ENCODE results near the gene DOK6.
"Not testable (repeated sequence)": the region's sequence is repeated elsewhere in the genome, so short reads cannot be mapped to it uniquely, and the experiment has no call there.

The DOK6 gene

DNA sequence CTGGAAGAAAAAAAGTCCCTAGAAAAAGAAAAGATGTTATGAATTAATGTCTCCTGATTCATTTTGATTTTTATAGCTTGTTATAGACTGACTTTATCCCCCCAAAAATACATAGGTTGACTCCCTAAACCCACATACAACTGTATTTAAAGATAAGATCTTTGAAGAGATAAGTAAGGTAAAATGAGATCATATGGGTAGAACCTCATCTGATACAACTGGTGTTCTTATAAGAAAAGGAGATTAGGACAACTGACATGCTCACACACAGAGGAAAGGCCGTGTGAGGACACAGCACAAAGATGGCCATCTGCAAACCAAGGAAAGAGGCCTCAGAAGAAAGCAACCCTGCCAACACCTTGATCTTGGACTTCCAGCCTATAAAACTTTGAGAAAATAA lies 429.5 kb downstream of the DOK6 start:
- no peaks in the 10 kb centered on the region for H3K27me3 Mint-ChIP-seq
- no peak overlapping the region for H3K27ac Mint-ChIP-seq (ENCODE audit: low read depth)
- H3K4me1 Mint-ChIP-seq = no peaks in the 10 kb centered on the region
- no peak for DNase-seq (ENCODE audit: low spot score in 2 of 2)
- peaks cover 5% of the 10 kb centered on the region for H3K36me3 Mint-ChIP-seq (ENCODE audit: insufficient read depth)
- H3K4me3 Mint-ChIP-seq = no peak overlapping the region
- no peak for ATAC-seq (replicated peaks; ENCODE audit: extremely low read depth, poor library complexity, severe bottlenecking)
- no peaks in the 10 kb centered on the region for H3K9me3 Mint-ChIP-seq

DNA sequence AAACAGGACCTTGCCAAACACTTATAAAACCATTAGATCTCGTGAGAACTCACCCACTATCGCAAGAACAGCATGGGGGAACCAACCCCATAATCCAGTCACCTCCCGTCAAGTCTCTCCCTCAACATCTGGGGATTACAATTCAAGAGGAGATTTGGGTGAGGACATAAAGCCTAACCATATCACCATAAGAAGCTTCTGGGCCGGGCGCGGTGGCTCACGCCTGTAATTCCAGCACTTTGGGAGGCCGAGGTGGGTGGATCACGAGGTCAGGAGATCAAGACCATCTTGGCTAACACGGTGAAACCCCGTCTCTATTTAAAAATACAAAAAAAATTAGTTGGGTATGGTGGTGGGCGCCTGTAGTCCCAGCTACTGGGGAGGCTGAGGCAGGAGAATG lies 434.3 kb downstream of the DOK6 start:
- H3K9me3 Mint-ChIP-seq; H3K27me3 Mint-ChIP-seq; H3K4me3 Mint-ChIP-seq; ATAC-seq (replicated peaks; ENCODE audit: extremely low read depth, poor library complexity, severe bottlenecking); H3K27ac Mint-ChIP-seq (ENCODE audit: low read depth); DNase-seq (ENCODE audit: low spot score in 2 of 2); H3K4me1 Mint-ChIP-seq; H3K36me3 Mint-ChIP-seq (ENCODE audit: insufficient read depth): not testable (repeated sequence)

DNA sequence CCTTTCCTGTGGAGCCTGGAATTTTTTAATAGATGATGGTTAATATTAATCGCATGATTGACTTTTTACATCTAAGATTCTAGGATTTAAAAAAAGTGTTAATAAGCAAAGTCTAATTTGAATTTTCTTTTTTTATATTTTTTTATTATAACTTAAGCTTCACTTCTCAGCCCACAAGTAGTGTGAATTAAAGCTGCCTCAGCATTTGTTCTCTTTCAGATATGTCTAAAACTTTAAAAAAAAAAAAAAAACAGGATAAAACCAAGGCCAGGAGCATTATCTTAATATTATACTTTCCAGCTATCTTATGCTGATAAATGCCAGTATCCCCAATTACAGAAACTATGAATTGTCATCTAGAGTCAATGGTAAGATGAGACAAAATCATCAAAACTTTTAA lies 437.3 kb downstream of the DOK6 start:
- ATAC-seq (replicated peaks; ENCODE audit: extremely low read depth, poor library complexity, severe bottlenecking) (no peak), DNase-seq (ENCODE audit: low spot score in 2 of 2) (no peak)
- H3K9me3 Mint-ChIP-seq = no peaks in the 10 kb centered on the region
- H3K27ac Mint-ChIP-seq (ENCODE audit: low read depth) = no peak overlapping the region
- H3K4me1 Mint-ChIP-seq = no peaks in the 10 kb centered on the region
- no peak overlapping the region for H3K4me3 Mint-ChIP-seq
- H3K36me3 Mint-ChIP-seq (ENCODE audit: insufficient read depth) = peaks cover 5% of the 10 kb centered on the region
- H3K27me3 Mint-ChIP-seq = no peaks in the 10 kb centered on the region

DNA sequence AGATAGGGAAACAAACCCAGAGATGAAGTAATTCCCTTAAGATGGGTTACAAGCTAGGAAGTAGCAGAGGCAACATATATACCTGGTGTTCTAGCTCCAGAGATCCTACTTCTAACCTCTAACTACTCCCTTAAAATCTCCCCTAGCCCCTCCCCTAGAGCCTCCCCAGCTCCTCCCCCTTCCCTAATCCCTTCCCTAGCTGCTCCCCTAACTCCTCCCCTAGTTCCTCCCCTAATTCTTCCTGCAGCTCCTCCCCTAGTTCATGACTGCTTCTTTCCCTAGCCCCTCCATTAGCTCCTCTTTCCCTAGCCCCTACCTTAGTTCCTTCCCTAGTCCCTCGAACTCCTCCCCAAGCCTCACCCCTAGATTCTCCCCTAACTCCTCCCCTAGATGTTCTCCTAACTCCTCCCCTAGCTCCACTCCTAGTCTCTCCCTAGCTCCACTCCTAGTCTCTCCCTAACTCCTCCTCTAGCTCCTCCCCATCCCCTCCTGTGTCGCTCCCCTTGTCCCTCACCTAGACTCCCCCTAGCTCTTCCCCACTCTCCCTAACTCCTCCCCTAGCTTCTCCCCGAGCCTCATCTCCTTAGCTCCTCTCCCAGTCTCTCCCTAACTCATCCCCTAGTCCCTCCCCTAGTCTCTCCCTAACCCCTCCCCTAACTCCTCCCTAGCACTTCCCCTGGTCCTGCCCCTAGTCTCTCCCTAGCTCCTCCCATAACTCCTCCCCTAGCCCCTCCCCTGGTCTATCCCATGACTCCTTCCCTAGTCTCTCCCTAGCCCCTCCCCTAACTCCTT lies 438.1 kb downstream of the DOK6 start:
- no peak for ATAC-seq (replicated peaks; ENCODE audit: extremely low read depth, poor library complexity, severe bottlenecking)
- no peak overlapping the region for H3K27ac Mint-ChIP-seq (ENCODE audit: low read depth)

DNA sequence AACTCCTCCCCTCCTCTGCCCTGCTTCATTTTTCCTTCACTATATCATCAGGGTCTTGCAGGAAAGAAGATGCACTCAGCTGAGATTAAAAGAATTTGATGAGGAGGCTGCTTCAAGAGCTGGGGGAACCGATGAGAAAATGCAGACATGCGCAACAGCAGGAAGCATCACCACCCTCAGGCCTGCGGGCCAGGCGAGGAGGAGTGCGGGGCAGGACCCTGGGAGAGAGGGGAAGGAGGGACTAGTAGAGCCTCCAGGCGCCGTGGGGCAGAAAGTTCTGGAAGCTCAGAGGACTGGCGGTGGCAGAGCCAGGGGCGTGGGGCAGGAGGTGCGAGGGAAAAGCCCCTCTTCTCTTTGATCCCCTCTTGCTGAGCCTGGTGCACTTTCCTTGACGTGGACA lies 438.8 kb downstream of the DOK6 start:
- ATAC-seq (replicated peaks; ENCODE audit: extremely low read depth, poor library complexity, severe bottlenecking) (no peak), DNase-seq (ENCODE audit: low spot score in 2 of 2) (no peak)
- peaks cover 5% of the 10 kb centered on the region for H3K36me3 Mint-ChIP-seq (ENCODE audit: insufficient read depth)
- H3K4me3 Mint-ChIP-seq = no peak overlapping the region
- H3K27me3 Mint-ChIP-seq = no peaks in the 10 kb centered on the region
- H3K4me1 Mint-ChIP-seq = no peaks in the 10 kb centered on the region
- H3K27ac Mint-ChIP-seq (ENCODE audit: low read depth) = no peak overlapping the region
- H3K9me3 Mint-ChIP-seq = no peaks in the 10 kb centered on the region

More for the DNA sequence above, 438.1 kb downstream of the DOK6 start:
- DNase-seq (ENCODE audit: low spot score in 2 of 2) = no peak
- Mint-ChIP-seq H3K36me3 (ENCODE audit: insufficient read depth) (peaks cover 5% of the 10 kb centered on the region), H3K9me3 (no peaks in the 10 kb centered on the region), H3K4me3 (no peak overlapping the region), H3K27me3 (no peaks in the 10 kb centered on the region), H3K4me1 (no peaks in the 10 kb centered on the region)

DNA sequence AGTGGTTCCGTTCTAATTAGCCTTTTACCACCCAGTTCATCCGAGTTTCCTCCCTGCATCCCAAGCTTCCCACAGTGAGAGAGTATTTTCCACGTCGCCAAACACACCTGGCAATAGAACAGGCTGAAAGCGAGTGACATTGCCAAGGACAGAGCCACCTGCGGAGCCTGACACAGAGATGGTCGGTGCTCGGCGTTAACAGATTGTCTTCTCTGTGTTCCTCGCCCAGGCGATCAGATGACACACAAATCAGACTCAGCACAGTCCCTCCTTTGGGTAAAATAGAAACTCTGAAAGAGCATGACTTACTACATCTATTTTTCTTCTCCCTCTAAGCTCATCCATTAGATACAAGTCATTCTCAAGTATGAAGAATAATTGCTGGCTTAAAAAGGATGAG lies 439.3 kb downstream of the DOK6 start:
- no peak for DNase-seq (ENCODE audit: low spot score in 2 of 2)
- ATAC-seq (replicated peaks; ENCODE audit: extremely low read depth, poor library complexity, severe bottlenecking) = no peak
- no peak overlapping the region for H3K27ac Mint-ChIP-seq (ENCODE audit: low read depth)
- no peak overlapping the region for H3K4me3 Mint-ChIP-seq
- H3K36me3 Mint-ChIP-seq (ENCODE audit: insufficient read depth) = peaks cover 2% of the 10 kb centered on the region
- no peaks in the 10 kb centered on the region for H3K9me3 Mint-ChIP-seq
- H3K4me1 Mint-ChIP-seq = no peaks in the 10 kb centered on the region
- H3K27me3 Mint-ChIP-seq = no peaks in the 10 kb centered on the region

DNA sequence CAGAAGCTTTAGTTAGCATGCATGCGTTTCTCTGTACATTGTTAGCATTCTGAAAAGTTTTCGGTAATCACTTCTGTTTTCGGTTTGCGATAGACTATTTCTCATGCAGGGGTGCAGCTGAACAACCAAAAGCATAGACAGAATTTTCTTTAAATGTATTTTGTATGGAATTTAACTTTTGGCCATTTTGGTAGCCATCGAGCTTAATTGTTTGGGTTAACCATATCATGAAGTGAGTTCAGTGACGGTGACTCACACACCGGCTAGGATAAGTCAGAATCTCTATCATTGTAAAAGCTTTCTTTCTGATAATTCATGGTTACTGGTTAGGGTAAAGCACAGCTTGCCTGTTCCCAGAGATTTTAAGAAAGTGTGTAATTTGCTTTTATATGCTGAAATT lies 439.8 kb downstream of the DOK6 start:
- H3K36me3 Mint-ChIP-seq (ENCODE audit: insufficient read depth) = no peaks in the 10 kb centered on the region
- no peak for ATAC-seq (replicated peaks; ENCODE audit: extremely low read depth, poor library complexity, severe bottlenecking)

DNA sequence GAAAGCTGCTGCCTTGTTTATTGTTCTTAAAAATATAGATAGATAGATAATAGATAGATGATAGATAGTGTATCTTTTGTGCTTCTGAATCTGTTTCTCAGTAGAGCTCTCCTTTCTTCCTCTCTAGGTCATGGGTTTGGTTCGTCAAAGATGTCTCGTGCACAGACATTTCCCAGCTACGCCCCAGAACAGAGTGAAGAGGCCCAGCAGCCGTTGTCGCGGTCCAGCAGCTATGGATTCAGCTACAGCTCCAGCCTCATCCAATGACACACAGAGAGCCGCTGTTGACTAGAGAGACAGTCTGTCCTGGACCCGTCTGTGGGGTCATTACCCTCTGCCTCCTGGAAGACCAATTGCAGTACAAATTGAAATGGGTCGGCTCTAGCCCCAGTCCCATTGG lies 440.4 kb downstream of the DOK6 start:
- Mint-ChIP-seq H3K9me3 (no peaks in the 10 kb centered on the region), H3K27ac (ENCODE audit: low read depth) (no peak overlapping the region), H3K27me3 (no peaks in the 10 kb centered on the region), H3K4me1 (no peaks in the 10 kb centered on the region), H3K4me3 (no peak overlapping the region), H3K36me3 (ENCODE audit: insufficient read depth) (no peaks in the 10 kb centered on the region)
- DNase-seq (ENCODE audit: low spot score in 2 of 2) = no peak
- ATAC-seq (replicated peaks; ENCODE audit: extremely low read depth, poor library complexity, severe bottlenecking) = no peak

More for the DNA sequence above, 439.8 kb downstream of the DOK6 start:
- no peak for DNase-seq (ENCODE audit: low spot score in 2 of 2)
- Mint-ChIP-seq H3K27ac (ENCODE audit: low read depth) (no peak overlapping the region), H3K4me3 (no peak overlapping the region), H3K4me1 (no peaks in the 10 kb centered on the region), H3K27me3 (no peaks in the 10 kb centered on the region), H3K9me3 (no peaks in the 10 kb centered on the region)

DNA sequence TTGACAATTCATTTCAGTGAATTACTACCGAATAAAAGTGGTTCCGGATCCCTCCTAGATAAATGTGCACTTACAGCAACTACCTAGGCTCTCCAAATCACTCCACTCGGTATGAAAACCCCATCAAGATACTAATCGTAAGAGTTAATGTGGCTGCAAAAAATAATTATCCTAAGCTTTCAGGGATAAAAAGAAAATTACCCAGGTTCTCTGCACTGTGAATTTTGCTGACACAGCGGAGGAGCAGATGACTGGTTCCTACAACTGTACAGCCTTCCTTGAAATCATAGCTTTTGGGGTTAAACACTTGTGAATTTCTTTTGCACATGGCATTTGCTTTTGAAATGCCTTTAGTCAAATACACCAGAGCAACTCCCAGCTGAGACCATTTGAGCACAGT lies 442.3 kb downstream of the DOK6 start:
- no peak overlapping the region for H3K27ac Mint-ChIP-seq (ENCODE audit: low read depth)
- H3K27me3 Mint-ChIP-seq = no peaks in the 10 kb centered on the region
- no peaks in the 10 kb centered on the region for H3K9me3 Mint-ChIP-seq
- no peaks in the 10 kb centered on the region for H3K4me1 Mint-ChIP-seq
- no peaks in the 10 kb centered on the region for H3K36me3 Mint-ChIP-seq (ENCODE audit: insufficient read depth)
- ATAC-seq (replicated peaks; ENCODE audit: extremely low read depth, poor library complexity, severe bottlenecking) (no peak), DNase-seq (ENCODE audit: low spot score in 2 of 2) (no peak)
- H3K4me3 Mint-ChIP-seq = no peak overlapping the region

DNA sequence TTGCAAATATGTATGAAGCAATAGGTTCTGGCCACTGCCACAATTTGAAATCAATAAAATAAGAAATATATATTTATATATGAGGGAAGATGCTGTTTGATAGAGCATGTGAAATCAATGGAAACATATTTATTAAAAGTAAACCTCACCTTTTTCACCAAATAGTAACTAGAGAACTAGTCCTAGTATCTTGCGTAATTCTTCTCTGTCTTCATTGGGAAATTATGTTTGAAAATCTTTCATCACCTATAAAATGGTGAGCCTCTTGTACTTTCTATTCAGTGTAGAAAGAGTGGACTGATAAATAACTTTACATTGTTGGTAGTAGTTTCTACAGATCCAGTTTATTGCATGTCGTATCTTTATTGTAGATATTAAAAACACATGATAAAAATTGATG lies 444.0 kb downstream of the DOK6 start:
- Mint-ChIP-seq H3K9me3 (no peaks in the 10 kb centered on the region), H3K4me3 (no peak overlapping the region), H3K36me3 (ENCODE audit: insufficient read depth) (no peaks in the 10 kb centered on the region), H3K27ac (ENCODE audit: low read depth) (no peak overlapping the region), H3K4me1 (no peaks in the 10 kb centered on the region), H3K27me3 (no peaks in the 10 kb centered on the region)
- DNase-seq (ENCODE audit: low spot score in 2 of 2) = no peak
- no peak for ATAC-seq (replicated peaks; ENCODE audit: extremely low read depth, poor library complexity, severe bottlenecking)

DNA sequence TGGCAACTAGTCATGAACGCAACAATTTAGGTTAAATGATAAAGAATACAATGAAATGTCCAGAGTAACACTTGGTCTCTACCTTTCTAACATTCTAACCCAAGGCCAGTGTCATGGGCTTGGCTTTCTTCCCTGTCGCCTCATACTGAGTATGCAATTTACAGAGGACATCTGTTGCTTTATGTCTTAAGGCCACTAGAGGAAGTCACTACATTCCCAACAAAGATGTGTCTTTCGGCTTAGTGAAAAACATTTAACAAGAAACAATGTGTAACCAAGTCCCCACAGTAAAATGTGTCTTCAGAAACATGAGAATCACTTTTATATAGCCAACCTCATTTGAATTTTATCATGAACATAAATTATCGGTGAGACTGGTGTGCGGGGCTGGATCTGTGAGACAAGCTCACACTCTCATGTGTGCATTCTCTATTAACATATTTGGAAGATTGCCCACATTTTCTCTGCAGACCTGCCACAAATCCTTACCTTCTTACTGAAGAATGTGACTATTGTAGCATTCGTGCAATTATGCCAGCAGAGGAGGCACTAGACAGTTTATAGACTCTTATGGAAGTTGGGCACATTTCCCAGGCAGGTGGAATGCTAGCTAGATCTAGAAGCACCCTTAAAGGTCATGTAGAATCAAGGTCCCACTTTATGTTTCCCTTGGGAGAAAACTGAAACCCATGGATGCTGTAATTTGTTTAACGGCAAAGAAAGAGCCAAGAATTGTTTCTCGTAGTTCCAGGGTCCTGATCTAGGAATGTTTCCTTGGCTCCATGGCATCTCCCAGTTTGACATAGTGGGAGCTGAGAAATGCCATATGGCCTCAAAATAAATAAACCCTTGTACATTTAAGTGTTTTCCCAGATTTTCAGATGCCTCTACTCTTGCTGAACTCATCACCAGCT lies 445.2 kb downstream of the DOK6 start:
- DNase-seq (ENCODE audit: low spot score in 2 of 2) = no peak
- H3K27ac Mint-ChIP-seq (ENCODE audit: low read depth) = no peak overlapping the region
- no peaks in the 10 kb centered on the region for H3K9me3 Mint-ChIP-seq
- no peak for ATAC-seq (replicated peaks; ENCODE audit: extremely low read depth, poor library complexity, severe bottlenecking)
- no peak overlapping the region for H3K4me3 Mint-ChIP-seq
- no peaks in the 10 kb centered on the region for H3K4me1 Mint-ChIP-seq
- H3K27me3 Mint-ChIP-seq = no peaks in the 10 kb centered on the region
- no peaks in the 10 kb centered on the region for H3K36me3 Mint-ChIP-seq (ENCODE audit: insufficient read depth)

DNA sequence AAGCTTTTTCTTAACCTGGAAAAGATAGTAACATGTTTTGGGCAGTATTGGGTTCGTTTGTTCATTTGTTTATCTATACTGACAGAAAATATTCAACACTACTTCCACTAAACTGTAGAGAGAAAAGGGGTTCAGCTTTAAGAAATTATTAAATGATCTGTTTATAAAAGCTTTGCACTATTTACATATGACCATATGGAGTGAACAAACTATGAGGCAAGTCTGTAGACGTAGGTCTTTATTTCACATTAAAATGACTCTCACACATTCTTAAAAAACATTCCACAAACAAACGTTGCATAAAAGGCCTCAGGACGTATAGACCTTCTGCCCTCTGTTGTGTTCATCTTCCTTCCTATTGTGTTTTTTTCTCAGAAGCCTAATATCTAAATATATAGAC lies 452.4 kb downstream of the DOK6 start:
- DNase-seq (ENCODE audit: low spot score in 2 of 2) (no peak), ATAC-seq (replicated peaks; ENCODE audit: extremely low read depth, poor library complexity, severe bottlenecking) (no peak)
- Mint-ChIP-seq H3K4me1 (no peaks in the 10 kb centered on the region), H3K27ac (ENCODE audit: low read depth) (no peak overlapping the region), H3K9me3 (no peaks in the 10 kb centered on the region), H3K36me3 (ENCODE audit: insufficient read depth) (no peaks in the 10 kb centered on the region), H3K27me3 (no peaks in the 10 kb centered on the region), H3K4me3 (no peak overlapping the region)

DNA sequence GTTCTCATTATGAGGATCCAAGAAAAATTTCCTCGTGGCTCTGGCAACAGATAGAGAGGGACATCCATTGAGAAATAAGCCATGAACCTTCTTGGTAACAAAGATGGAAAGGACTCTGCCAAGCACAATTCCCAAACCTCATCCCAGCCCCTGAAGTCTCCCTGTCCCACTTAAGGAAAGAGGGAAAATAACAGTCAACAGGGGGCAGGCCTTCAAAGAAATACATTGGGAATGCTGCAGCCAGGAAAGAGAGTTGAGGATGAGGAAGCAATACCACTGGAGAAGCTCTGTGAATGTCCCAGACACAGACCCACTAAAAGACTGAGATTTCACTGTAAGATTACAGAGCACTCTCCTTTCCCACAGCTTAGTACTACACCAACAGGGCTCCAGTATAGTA lies 453.8 kb downstream of the DOK6 start:
- H3K4me1 Mint-ChIP-seq = no peaks in the 10 kb centered on the region
- no peak overlapping the region for H3K27ac Mint-ChIP-seq (ENCODE audit: low read depth)
- DNase-seq (ENCODE audit: low spot score in 2 of 2) (no peak), ATAC-seq (replicated peaks; ENCODE audit: extremely low read depth, poor library complexity, severe bottlenecking) (no peak)
- H3K9me3 Mint-ChIP-seq = no peaks in the 10 kb centered on the region
- no peak overlapping the region for H3K4me3 Mint-ChIP-seq
- no peaks in the 10 kb centered on the region for H3K27me3 Mint-ChIP-seq
- no peaks in the 10 kb centered on the region for H3K36me3 Mint-ChIP-seq (ENCODE audit: insufficient read depth)
